Measurements from ENCODE around the gene NTM.
A peak's percentile ranks its signal among the peaks of the same experiment; 100 is the strongest.

Gene NTM

GRCh38 chr11:131664816-131665215 is 294.4 kb downstream of the NTM start:
- ATAC-seq (ENCODE audit: low read depth) (0 out of 3 replicates have a peak, but pooled peaks have one; percentile 35), DNase-seq (ENCODE audit: low spot score) (peak; percentile 23)
- Histone ChIP-seq H3K27me3 (ENCODE audit: insufficient read depth, poor library complexity, severe bottlenecking) (peaks cover 12% of the 10 kb centered on the region), H3K9me3 (ENCODE audit: severe bottlenecking) (no peaks in the 10 kb centered on the region), H3K36me3 (ENCODE audit: low read depth) (no peaks in the 10 kb centered on the region), H3K4me3 (ENCODE audit: severe bottlenecking) (no peak overlapping the region), H3K4me1 (ENCODE audit: insufficient read depth, poor library complexity, severe bottlenecking) (no peaks in the 10 kb centered on the region), H3K27ac (ENCODE audit: poor library complexity, severe bottlenecking) (no peak overlapping the region)
- TF ChIP-seq CTCF (IDR thresholded peaks at IDR 0.05; ENCODE audit: poor library complexity, severe bottlenecking), result no peak

GRCh38 chr11:131665344-131665968 is 295.0 kb downstream of the NTM start:
- no peak for ATAC-seq (ENCODE audit: low read depth)

GRCh38 chr11:131666006-131666405 is 295.6 kb downstream of the NTM start:
- H3K36me3 ChIP-seq (ENCODE audit: low read depth), result no peaks in the 10 kb centered on the region

More at GRCh38 chr11:131665344-131665968, 295.0 kb downstream of the NTM start:
- no peaks in the 10 kb centered on the region for H3K36me3 ChIP-seq (ENCODE audit: low read depth)
- peaks cover 8% of the 10 kb centered on the region for H3K27me3 ChIP-seq (ENCODE audit: insufficient read depth, poor library complexity, severe bottlenecking)
- H3K27ac ChIP-seq (ENCODE audit: poor library complexity, severe bottlenecking), result no peak overlapping the region
- DNase-seq (ENCODE audit: low spot score), result peak; percentile 11
- H3K4me3 ChIP-seq (ENCODE audit: severe bottlenecking), result no peak overlapping the region
- no peaks in the 10 kb centered on the region for H3K9me3 ChIP-seq (ENCODE audit: severe bottlenecking)
- no peaks in the 10 kb centered on the region for H3K4me1 ChIP-seq (ENCODE audit: insufficient read depth, poor library complexity, severe bottlenecking)
- no peak for TF ChIP-seq CTCF (IDR thresholded peaks at IDR 0.05; ENCODE audit: poor library complexity, severe bottlenecking)

GRCh38 chr11:131666617-131667016 is 296.2 kb downstream of the NTM start:
- Histone ChIP-seq H3K36me3 (ENCODE audit: low read depth) (no peaks in the 10 kb centered on the region), H3K9me3 (ENCODE audit: severe bottlenecking) (no peaks in the 10 kb centered on the region), H3K27ac (ENCODE audit: poor library complexity, severe bottlenecking) (no peak overlapping the region), H3K4me1 (ENCODE audit: insufficient read depth, poor library complexity, severe bottlenecking) (no peaks in the 10 kb centered on the region), H3K27me3 (ENCODE audit: insufficient read depth, poor library complexity, severe bottlenecking) (peaks cover under 1% of the 10 kb centered on the region), H3K4me3 (ENCODE audit: severe bottlenecking) (no peak overlapping the region)
- ATAC-seq (ENCODE audit: low read depth) (peak; percentile 26; the same call in 1 of the 3 replicates), DNase-seq (ENCODE audit: low spot score) (peak; percentile 28)
- no peak for TF ChIP-seq CTCF (IDR thresholded peaks at IDR 0.05; ENCODE audit: poor library complexity, severe bottlenecking)

More at GRCh38 chr11:131666006-131666405, 295.6 kb downstream of the NTM start:
- ATAC-seq (ENCODE audit: low read depth), result no peak
- no peak for TF ChIP-seq CTCF (IDR thresholded peaks at IDR 0.05; ENCODE audit: poor library complexity, severe bottlenecking)
- no peaks in the 10 kb centered on the region for H3K4me1 ChIP-seq (ENCODE audit: insufficient read depth, poor library complexity, severe bottlenecking)
- H3K4me3 ChIP-seq (ENCODE audit: severe bottlenecking), result no peak overlapping the region
- peak; percentile 18 for DNase-seq (ENCODE audit: low spot score)
- H3K27me3 ChIP-seq (ENCODE audit: insufficient read depth, poor library complexity, severe bottlenecking), result peaks cover 4% of the 10 kb centered on the region
- no peaks in the 10 kb centered on the region for H3K9me3 ChIP-seq (ENCODE audit: severe bottlenecking)
- no peak overlapping the region for H3K27ac ChIP-seq (ENCODE audit: poor library complexity, severe bottlenecking)

- Histone ChIP-seq H3K4me3 (ENCODE audit: severe bottlenecking) (no peak overlapping the region), H3K27me3 (ENCODE audit: insufficient read depth, poor library complexity, severe bottlenecking) (no peaks in the 10 kb centered on the region), H3K4me1 (ENCODE audit: insufficient read depth, poor library complexity, severe bottlenecking) (no peaks in the 10 kb centered on the region), H3K27ac (ENCODE audit: poor library complexity, severe bottlenecking) (no peak overlapping the region), H3K36me3 (ENCODE audit: low read depth) (no peaks in the 10 kb centered on the region), H3K9me3 (ENCODE audit: severe bottlenecking) (no peaks in the 10 kb centered on the region)
- DNase-seq (ENCODE audit: low spot score) (peak; percentile 28), ATAC-seq (ENCODE audit: low read depth) (no peak)
- TF ChIP-seq CTCF (IDR thresholded peaks at IDR 0.05; ENCODE audit: poor library complexity, severe bottlenecking), result no peak
Observed at GRCh38 chr11:131667566-131667965, 297.2 kb downstream of the NTM start.
